Measurements from ENCODE around the gene TLX1.

TLX1 gene

GRCh38 chr10:101152316-101152715 is 21.2 kb downstream of the TLX1 start:
- no peak for TF ChIP-seq CTCF (IDR thresholded peaks at IDR 0.05)

- no peak for TF ChIP-seq CTCF (IDR thresholded peaks at IDR 0.05)
Measured at GRCh38 chr10:101155896-101156295, 24.8 kb downstream of the TLX1 start.

GRCh38 chr10:101157756-101158458 is 26.8 kb downstream of the TLX1 start:
- TF ChIP-seq CTCF (IDR thresholded peaks at IDR 0.05): no peak

GRCh38 chr10:101158459-101159058 is 27.5 kb downstream of the TLX1 start:
- TF ChIP-seq CTCF (IDR thresholded peaks at IDR 0.05): no peak

GRCh38 chr10:101161494-101162299 is 30.6 kb downstream of the TLX1 start:
- peak; percentile 69 for TF ChIP-seq CTCF (IDR thresholded peaks at IDR 0.05)

- no peak for TF ChIP-seq CTCF (IDR thresholded peaks at IDR 0.05)
Measured at GRCh38 chr10:101162677-101163076, 31.6 kb downstream of the TLX1 start.

- no peak for TF ChIP-seq CTCF (IDR thresholded peaks at IDR 0.05)
Measured at GRCh38 chr10:101164020-101164419, 32.9 kb downstream of the TLX1 start.
